Hindlimb muscle (tissue), 1 donor: Measurements from ENCODE around the gene BTBD10. TPM values are rescaled to one million over a fixed set of nuclear protein-coding genes. Genes with fewer than 3 reads are reported as not detected.
A peak's percentile ranks its signal among the peaks of the same experiment; 100 is the strongest.

Source experiments
- DNase-seq: peaks from one replicate; pipeline ENCODE4 v3.0.0-alpha.2; 2013
- polyA plus RNA-seq: library from polyadenylated mRNA; unstranded; fragments of 120-200 nt; gene quantifications from one replicate; pipeline ENCODE4 v1.2.1, GENCODE V29; 2013; ENCODE audit not compliant: insufficient read length

BTBD10 gene
- polyA plus RNA-seq = 21.7 TPM

GRCh38 chr11:13462901-13463778 is at the start of gene BTBD10:
Gene BTBD10, minus strand, starts transcription at chr11:13463222. Its CDS starts 18,098 bp downstream, at chr11:13445124.
- DNase-seq = peak; percentile 99

GRCh38 chr11:13503393-13503792 is 40.4 kb upstream of the BTBD10 start:
- DNase-seq = no peak

- DNase-seq = no peak
Measured at GRCh38 chr11:13502492-13502891, 39.5 kb upstream of the BTBD10 start.

GRCh38 chr11:13495929-13496328 is 32.9 kb upstream of the BTBD10 start, which contains the start of gene PTH:
Gene PTH, minus strand, starts transcription at chr11:13495997. Its CDS starts 3,142 bp downstream, at chr11:13492855.
- DNase-seq = no peak

GRCh38 chr11:13494051-13494450 is 31.0 kb upstream of the BTBD10 start:
- no peak for DNase-seq

GRCh38 chr11:13487661-13488030 is 24.6 kb upstream of the BTBD10 start:
- no peak for DNase-seq

GRCh38 chr11:13486926-13487660 is 24.1 kb upstream of the BTBD10 start:
- DNase-seq = no peak

GRCh38 chr11:13480198-13480597 is 17.2 kb upstream of the BTBD10 start:
- no peak for DNase-seq

GRCh38 chr11:13479688-13480087 is 16.7 kb upstream of the BTBD10 start:
- DNase-seq = no peak

- DNase-seq = no peak
Measured at GRCh38 chr11:13475091-13475490, 12.1 kb upstream of the BTBD10 start.

GRCh38 chr11:13473013-13473722 is 10.1 kb upstream of the BTBD10 start:
- DNase-seq = no peak

GRCh38 chr11:13468750-13469149 is 5.7 kb upstream of the BTBD10 start:
- DNase-seq = no peak

- DNase-seq = no peak
Measured at GRCh38 chr11:13465909-13466371, 2.9 kb upstream of the BTBD10 start.

- no peak for DNase-seq
Measured at GRCh38 chr11:13463779-13464290, 813 bp upstream of the BTBD10 start.

GRCh38 chr11:13462311-13462900 is 616 bp downstream of the BTBD10 start:
- DNase-seq = no peak

- no peak for DNase-seq
Measured at GRCh38 chr11:13461291-13461690, 1.7 kb downstream of the BTBD10 start.

- no peak for DNase-seq
Measured at GRCh38 chr11:13450832-13451397, 12.1 kb downstream of the BTBD10 start.

GRCh38 chr11:13449522-13449921 is 13.5 kb downstream of the BTBD10 start:
- no peak for DNase-seq

- DNase-seq = peak; percentile 51
Measured at GRCh38 chr11:13448876-13449275, 14.1 kb downstream of the BTBD10 start.

- DNase-seq = no peak
Measured at GRCh38 chr11:13446444-13446843, 16.6 kb downstream of the BTBD10 start.

GRCh38 chr11:13445588-13445987 is 17.4 kb downstream of the BTBD10 start:
- DNase-seq = no peak
